Ovary (tissue), 9 donors: Measurements from ENCODE around the gene AAR2. TPM values are rescaled to one million over a fixed set of nuclear protein-coding genes. Genes with fewer than 3 reads are reported as not detected.

Experiments
- DNase-seq, 5 donors: peaks; one replicate each; pipeline ENCODE4 v3.0.0-alpha.2; 2019 to 2020
- H3K27ac ChIP-seq, 2 donors: fragments of 200-600 bp; one replicate each; pipeline versions ENCODE4 v1.5.1 to v1.8.0; 2019 to 2022
- H3K27me3 ChIP-seq: fragments of 200-600 bp; one replicate; pipeline ENCODE4 v1.8.0; 2022
- H3K36me3 ChIP-seq: fragments of 200-600 bp; sonication (generic); one replicate; pipeline ENCODE4 v1.5.1; 2019
- H3K4me1 ChIP-seq: one replicate; pipeline ENCODE4 v1.8.1; 2013; ENCODE audit warnings: mild to moderate bottlenecking, moderate library complexity; ENCODE audit not compliant: insufficient read depth
- H3K4me3 ChIP-seq: fragments of 200-600 bp; sonication (generic); one replicate; pipeline ENCODE4 v1.5.1; 2017
- H3K9me3 ChIP-seq, 2 donors: fragments of 200-600 bp in 1 of 2; sonication (generic) in 1 of 2; one replicate each; pipeline versions ENCODE4 v1.5.1 to v1.8.1; 2013 to 2019; ENCODE audit warnings: mild to moderate bottlenecking in 1 of 2, moderate library complexity in 1 of 2
- EP300 ChIP-seq: sonication (generic); formaldehyde crosslinking; IDR thresholded peaks from one replicate; pipeline ENCODE4 v1.6.1; 2017; ENCODE audit warnings: antibody characterized with exemption
- POLR2A ChIP-seq: fragments of 450-650 bp; IDR thresholded peaks from one replicate; pipeline ENCODE4 v1.6.1; 2017; ENCODE audit warnings: antibody characterized with exemption, mild to moderate bottlenecking, moderate library complexity
- WGBS, 3 donors: extraction: QIAGEN DNeasy Blood & Tissue Kit in 1 of 3; methylation state at CpG; one replicate each; pipeline versions ENCODE4 v1.1.5 to v1.1.7; 2013 to 2017; 5-methylcytosine and 5-hydroxymethylcytosine counted together
- intact Hi-C, 4 donors: fragments of 100-400 bp; cut with DNase I; formaldehyde crosslinking; loops; one replicate each; pipeline versions ENCODE4 v1.11.0 to v1.15.1; 2022 to 2023
- polyA plus RNA-seq, 2 donors: library from polyadenylated mRNA; stranded (reverse); fragments of 200-250 nt in 1 of 2; fragments of 350-450 nt in 1 of 2; fragmentation: Illumina TruSeq in 1 of 2; extraction: RNeasy Lipid Tissue Mini Kit (QIAGEN cat#74804) in 1 of 2; gene quantifications; one replicate each; pipeline ENCODE4 v1.2.3, GENCODE V29; 2013 to 2014
- total RNA-seq, 7 donors: library from RNA; depleted of rRNA in 2 of 7; stranded (reverse); fragments of >200 nt in 2 of 7; fragmentation: NEBNext Ultra II Directional in 3 of 7; extraction: Animal tissue kit (Norgen Biotek cat#: 25700) in 3 of 7; gene quantifications; one replicate each; pipeline versions ENCODE4 v1.1.0 to v1.2.4, GENCODE V29; 2016 to 2023
- TF ChIP-seq, protein P1 (sequence below), 3 donors: fragments of 450-650 bp in 2 of 3; fragments of 200-600 bp in 1 of 3; IDR thresholded peaks; one replicate each; pipeline versions ENCODE4 v1.5.1 to v1.8.0; 2016 to 2022; ENCODE audit warnings: antibody characterized with exemption in 3 of 3, mild to moderate bottlenecking in 1 of 3
- donor health status: DM: no; HTN: no; CAD: no; lungs with moderate emphysema.
- donor health status: DM: no; HTN: no; CAD: no.
- donor health status: Bipolar disorder and iron deficiency.
- donor health status: DM: yes; HTN: yes; CAD: no.
- donor health status: DM: no; HTN: no; CAD: no.
- donor health status: DM: yes; HTN: yes; CAD: no.

AAR2 gene
- total and polyA plus RNA-seq, 9 donors = 19.7 to 40.2 (median 26.6) TPM

- intact Hi-C loops = no loop called here
- Histone ChIP-seq H3K4me3 (no peak overlapping the region), H3K9me3 (no peaks in the 10 kb centered on the region), H3K4me1 (peaks cover 2% of the 10 kb centered on the region), H3K27me3 (no peaks in the 10 kb centered on the region), H3K27ac (no peak overlapping the region), H3K36me3 (no peaks in the 10 kb centered on the region)
- 74 to 80% (median 79%) methylated on average over 4 of the region's 4 CpGs for WGBS, 3 donors
- no peak for DNase-seq
- TF ChIP-seq, protein P1, sequence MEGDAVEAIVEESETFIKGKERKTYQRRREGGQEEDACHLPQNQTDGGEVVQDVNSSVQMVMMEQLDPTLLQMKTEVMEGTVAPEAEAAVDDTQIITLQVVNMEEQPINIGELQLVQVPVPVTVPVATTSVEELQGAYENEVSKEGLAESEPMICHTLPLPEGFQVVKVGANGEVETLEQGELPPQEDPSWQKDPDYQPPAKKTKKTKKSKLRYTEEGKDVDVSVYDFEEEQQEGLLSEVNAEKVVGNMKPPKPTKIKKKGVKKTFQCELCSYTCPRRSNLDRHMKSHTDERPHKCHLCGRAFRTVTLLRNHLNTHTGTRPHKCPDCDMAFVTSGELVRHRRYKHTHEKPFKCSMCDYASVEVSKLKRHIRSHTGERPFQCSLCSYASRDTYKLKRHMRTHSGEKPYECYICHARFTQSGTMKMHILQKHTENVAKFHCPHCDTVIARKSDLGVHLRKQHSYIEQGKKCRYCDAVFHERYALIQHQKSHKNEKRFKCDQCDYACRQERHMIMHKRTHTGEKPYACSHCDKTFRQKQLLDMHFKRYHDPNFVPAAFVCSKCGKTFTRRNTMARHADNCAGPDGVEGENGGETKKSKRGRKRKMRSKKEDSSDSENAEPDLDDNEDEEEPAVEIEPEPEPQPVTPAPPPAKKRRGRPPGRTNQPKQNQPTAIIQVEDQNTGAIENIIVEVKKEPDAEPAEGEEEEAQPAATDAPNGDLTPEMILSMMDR (IDR thresholded peaks at IDR 0.05) = no peak
- TF ChIP-seq POLR2A = no peak
- TF ChIP-seq EP300 = no peak
Observed at GRCh38 chr20:36217226-36217625, 19.1 kb upstream of the AAR2 start.

GRCh38 chr20:36218380-36219064 lies 17.8 kb upstream of the AAR2 start:
- no peak for DNase-seq
- H3K36me3 ChIP-seq = no peaks in the 10 kb centered on the region
- WGBS, 3 donors = 81 to 83% (median 82%) methylated on average over 16 of the region's 16 CpGs
- H3K4me3 ChIP-seq = no peak overlapping the region
- TF ChIP-seq EP300 (no peak), POLR2A (no peak)
- TF ChIP-seq, protein P1 (IDR thresholded peaks at IDR 0.05) = no peak
- no peaks in the 10 kb centered on the region for H3K9me3 ChIP-seq
- H3K4me1 ChIP-seq = peaks cover 2% of the 10 kb centered on the region
- H3K27me3 ChIP-seq = no peaks in the 10 kb centered on the region
- intact Hi-C loops = no loop called here
- H3K27ac ChIP-seq = no peak overlapping the region

GRCh38 chr20:36219671-36220220 lies 16.5 kb upstream of the AAR2 start:
- no peaks in the 10 kb centered on the region for H3K4me1 ChIP-seq
- TF ChIP-seq EP300 (no peak), POLR2A (no peak)
- no peaks in the 10 kb centered on the region for H3K9me3 ChIP-seq
- no peaks in the 10 kb centered on the region for H3K27me3 ChIP-seq
- no peak overlapping the region for H3K4me3 ChIP-seq
- no peaks in the 10 kb centered on the region for H3K36me3 ChIP-seq
- no peak for DNase-seq
- 92 to 95% (median 93%) methylated on average over 17 of the region's 17 CpGs for WGBS, 3 donors
- intact Hi-C loops = no loop called here
- H3K27ac ChIP-seq = no peak overlapping the region

GRCh38 chr20:36225666-36226065 lies 10.6 kb upstream of the AAR2 start:
- no peaks in the 10 kb centered on the region for H3K27me3 ChIP-seq
- DNase-seq = no peak
- WGBS, 3 donors = 88 to 91% (median 90%) methylated on average over 7 of the region's 7 CpGs
- H3K27ac ChIP-seq = no peak overlapping the region
- H3K9me3 ChIP-seq = no peaks in the 10 kb centered on the region
- H3K4me1 ChIP-seq = no peaks in the 10 kb centered on the region
- no peak overlapping the region for H3K4me3 ChIP-seq
- no peaks in the 10 kb centered on the region for H3K36me3 ChIP-seq
- intact Hi-C loops = no loop called here
- TF ChIP-seq, protein P1 (IDR thresholded peaks at IDR 0.05) = no peak
- TF ChIP-seq POLR2A = no peak
- TF ChIP-seq EP300 = no peak

DNA sequence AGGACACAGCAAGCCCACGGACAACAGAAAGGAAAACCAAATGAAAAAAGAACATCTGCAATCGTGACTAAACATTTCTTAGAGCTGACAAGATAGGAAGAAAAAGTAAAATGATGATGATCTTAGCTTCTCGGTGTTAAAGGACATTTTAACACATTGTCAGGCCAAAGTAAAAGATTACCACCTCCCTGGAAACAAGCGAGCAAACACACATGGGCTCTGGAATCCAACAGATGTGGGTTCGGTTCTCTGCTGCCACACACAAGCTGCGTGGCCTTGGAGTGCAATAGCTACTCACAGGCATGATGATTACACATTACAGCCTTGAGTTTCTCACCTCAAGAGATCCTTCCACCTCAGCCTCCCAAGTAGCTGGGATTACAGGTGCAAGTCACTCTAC lies 7.5 kb upstream of the AAR2 start:
- TF ChIP-seq, protein P1 (IDR thresholded peaks at IDR 0.05) = no peak
- TF ChIP-seq POLR2A = no peak
- TF ChIP-seq EP300 = no peak
- Histone ChIP-seq H3K4me1 (no peaks in the 10 kb centered on the region), H3K9me3 (no peaks in the 10 kb centered on the region), H3K4me3 (no peak overlapping the region), H3K27me3 (no peaks in the 10 kb centered on the region), H3K27ac (no peak overlapping the region), H3K36me3 (no peaks in the 10 kb centered on the region)
- WGBS, 3 donors = 46 to 61% (median 49%) methylated on average over 6 of the region's 6 CpGs
- no peak for DNase-seq
- intact Hi-C loops = no loop called here
